ENCODE results near the gene SYNPR.

GRCh38 chr3:63353383-63353782 lies 75.3 kb downstream of the SYNPR start:
- TF ChIP-seq POLR2AphosphoS5 (IDR thresholded peaks at IDR 0.05; ENCODE audit: borderline replicate concordance, low read depth, low read length) (no peak), EZH2 (IDR thresholded peaks at IDR 0.05) (no peak)
